Transverse colon (tissue), 4 donors: ENCODE data around the gene ZZZ3. TPM values are rescaled to one million over a fixed set of nuclear protein-coding genes. Genes with fewer than 3 reads are reported as not detected.

Source experiments
- DNase-seq: peaks from one replicate; pipeline ENCODE4 v3.0.0-alpha.2; 2019
- H3K27ac ChIP-seq, 4 donors: fragments of 200-600 bp; sonication (generic); 2 replicates each; pipeline ENCODE4 v1.5.1; 2016 to 2018; ENCODE audit warnings: inconsistent platforms in 4 of 4
- H3K27me3 ChIP-seq: fragments of 200-600 bp; sonication (generic); 2 replicates; pipeline ENCODE4 v1.5.1; 2017; ENCODE audit warnings: inconsistent platforms
- H3K36me3 ChIP-seq, 4 donors: fragments of 200-600 bp; sonication (generic); 2 replicates each; pipeline ENCODE4 v1.5.1; 2017 to 2019; ENCODE audit warnings: inconsistent platforms in 4 of 4
- H3K4me1 ChIP-seq, 4 donors: fragments of 200-600 bp; sonication (generic); 2 replicates each; pipeline ENCODE4 v1.5.1; 2017 to 2020; ENCODE audit warnings: inconsistent platforms in 4 of 4
- H3K4me3 ChIP-seq, 4 donors: fragments of 200-600 bp; sonication (generic); 1 replicate in 1 of 4; 2 replicates in 3 of 4; pipeline versions ENCODE4 v1.5.1 to v1.6.1; 2017 to 2019; ENCODE audit warnings: inconsistent platforms in 4 of 4
- H3K9me3 ChIP-seq, 2 donors: fragments of 200-600 bp; sonication (generic); 2 replicates each; pipeline ENCODE4 v1.5.1; 2017 to 2019; ENCODE audit warnings: inconsistent platforms in 2 of 2
- EP300 ChIP-seq: sonication (generic); formaldehyde crosslinking; IDR thresholded peaks from one replicate; pipeline ENCODE4 v1.6.1; 2017; ENCODE audit warnings: antibody characterized with exemption, low read depth
- POLR2A ChIP-seq: fragments of 450-650 bp; IDR thresholded peaks from one replicate; pipeline ENCODE4 v1.6.1; 2016; ENCODE audit warnings: antibody characterized with exemption, mild to moderate bottlenecking, moderate library complexity
- POLR2AphosphoS5 ChIP-seq, 3 donors: sonication (generic); formaldehyde crosslinking; IDR thresholded peaks; one replicate each; pipeline ENCODE4 v1.6.1; 2016; ENCODE audit warnings: antibody characterized with exemption in 3 of 3
- WGBS, 2 donors: methylation state at CpG; one replicate each; pipeline ENCODE4 v1.1.5; 2018; ENCODE audit warnings: low coverage in 1 of 2; 5-methylcytosine and 5-hydroxymethylcytosine counted together
- in situ Hi-C, 4 donors: fragments of 200-750 bp; cut with MboI; loops; one replicate each; pipeline versions ENCODE4 v1.15.0 to v1.15.1; 2017; ENCODE audit warnings: low sequenced_read_pairs in 3 of 4, low pct_ligation_motif_present in 1 of 4, low pct_unique_long_range_greater_than_20kb in 1 of 4
- intact Hi-C: fragments of 100-400 bp; cut with DNase I; formaldehyde crosslinking; loops from one replicate; pipeline ENCODE4 v1.15.1; 2023; ENCODE audit warnings: low total_unique reads
- total RNA-seq, 4 donors: library from RNA; depleted of rRNA; stranded (reverse); fragments of >200 nt; gene quantifications; one replicate each; pipeline ENCODE4 v1.1.0, GENCODE V29; 2016
- TF ChIP-seq, protein P1 (sequence below), 5 experiments: fragments of 200-600 bp in 3 of 5; fragments of 450-650 bp in 2 of 5; sonication (generic) in 3 of 5; IDR thresholded peaks; 1 replicate in 2 of 5; 2 replicates in 3 of 5; pipeline ENCODE4 v1.5.1; 2016 to 2017; ENCODE audit warnings: antibody characterized with exemption in 5 of 5, inconsistent platforms in 3 of 5, mild to moderate bottlenecking in 2 of 5, moderate library complexity in 1 of 5

ZZZ3 gene
- total RNA-seq, 4 donors from 2014 or later = 15.9 to 80.4 (median 47.4) TPM

- Histone ChIP-seq H3K4me3 (no peak overlapping the region), H3K36me3 (no peaks in the 10 kb centered on the region), H3K27ac (no peak overlapping the region), H3K9me3 (no peaks in the 10 kb centered on the region), H3K4me1 (peaks cover 0 to 5% (median 0%) of the 10 kb centered on the region in 4 donors), H3K27me3 (no peaks in the 10 kb centered on the region)
- 87 to 100% methylated on average over 4 of the region's 4 CpGs for WGBS, 2 donors
- no peak for DNase-seq
- TF ChIP-seq POLR2AphosphoS5 (IDR thresholded peaks at IDR 0.05) = no peak
- no peak for TF ChIP-seq EP300
- TF ChIP-seq, protein P1, sequence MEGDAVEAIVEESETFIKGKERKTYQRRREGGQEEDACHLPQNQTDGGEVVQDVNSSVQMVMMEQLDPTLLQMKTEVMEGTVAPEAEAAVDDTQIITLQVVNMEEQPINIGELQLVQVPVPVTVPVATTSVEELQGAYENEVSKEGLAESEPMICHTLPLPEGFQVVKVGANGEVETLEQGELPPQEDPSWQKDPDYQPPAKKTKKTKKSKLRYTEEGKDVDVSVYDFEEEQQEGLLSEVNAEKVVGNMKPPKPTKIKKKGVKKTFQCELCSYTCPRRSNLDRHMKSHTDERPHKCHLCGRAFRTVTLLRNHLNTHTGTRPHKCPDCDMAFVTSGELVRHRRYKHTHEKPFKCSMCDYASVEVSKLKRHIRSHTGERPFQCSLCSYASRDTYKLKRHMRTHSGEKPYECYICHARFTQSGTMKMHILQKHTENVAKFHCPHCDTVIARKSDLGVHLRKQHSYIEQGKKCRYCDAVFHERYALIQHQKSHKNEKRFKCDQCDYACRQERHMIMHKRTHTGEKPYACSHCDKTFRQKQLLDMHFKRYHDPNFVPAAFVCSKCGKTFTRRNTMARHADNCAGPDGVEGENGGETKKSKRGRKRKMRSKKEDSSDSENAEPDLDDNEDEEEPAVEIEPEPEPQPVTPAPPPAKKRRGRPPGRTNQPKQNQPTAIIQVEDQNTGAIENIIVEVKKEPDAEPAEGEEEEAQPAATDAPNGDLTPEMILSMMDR (IDR thresholded peaks at IDR 0.05) = no peak
- no peak for TF ChIP-seq POLR2A
- in situ Hi-C loops = no loop called here
- intact Hi-C loops = no loop called here
These were observed 22.4 kb downstream of the ZZZ3 start for GRCh38 chr1:77659879-77660593.

- no peak overlapping the region for H3K4me3 ChIP-seq
- 95 to 96% methylated on average over 4 to 6 of the region's 6 CpGs for WGBS, 2 donors
- H3K27me3 ChIP-seq = no peaks in the 10 kb centered on the region
- no peak overlapping the region for H3K27ac ChIP-seq
- DNase-seq = no peak
- no peaks in the 10 kb centered on the region for H3K4me1 ChIP-seq
- in situ Hi-C loops = no loop called here
- no peaks in the 10 kb centered on the region for H3K9me3 ChIP-seq
- intact Hi-C loops = no loop called here
- TF ChIP-seq EP300 = no peak
- TF ChIP-seq POLR2AphosphoS5 (IDR thresholded peaks at IDR 0.05) = no peak
- TF ChIP-seq, protein P1 (IDR thresholded peaks at IDR 0.05) = no peak
- TF ChIP-seq POLR2A = no peak
- H3K36me3 ChIP-seq = no peaks in the 10 kb centered on the region
These were observed 24.2 kb downstream of the ZZZ3 start for GRCh38 chr1:77658271-77658670.

GRCh38 chr1:77655431-77655974 lies 27.0 kb downstream of the ZZZ3 start:
- Histone ChIP-seq H3K27me3 (no peaks in the 10 kb centered on the region), H3K36me3 (peaks cover 0 to 4% (median 0%) of the 10 kb centered on the region in 4 donors), H3K4me1 (peaks cover 0 to 8% (median 2%) of the 10 kb centered on the region in 4 donors), H3K4me3 (no peak overlapping the region), H3K9me3 (no peaks in the 10 kb centered on the region), H3K27ac (no peak overlapping the region)
- TF ChIP-seq POLR2AphosphoS5 (IDR thresholded peaks at IDR 0.05) (no peak), POLR2A (no peak), EP300 (no peak)
- TF ChIP-seq, protein P1 (IDR thresholded peaks at IDR 0.05) = no peak
- WGBS, 2 donors = 47 to 63% methylated on average over 1 to 2 of the region's 2 CpGs
- intact Hi-C loops (no loop called here), in situ Hi-C loops (no loop called here)
- DNase-seq = no peak

DNA sequence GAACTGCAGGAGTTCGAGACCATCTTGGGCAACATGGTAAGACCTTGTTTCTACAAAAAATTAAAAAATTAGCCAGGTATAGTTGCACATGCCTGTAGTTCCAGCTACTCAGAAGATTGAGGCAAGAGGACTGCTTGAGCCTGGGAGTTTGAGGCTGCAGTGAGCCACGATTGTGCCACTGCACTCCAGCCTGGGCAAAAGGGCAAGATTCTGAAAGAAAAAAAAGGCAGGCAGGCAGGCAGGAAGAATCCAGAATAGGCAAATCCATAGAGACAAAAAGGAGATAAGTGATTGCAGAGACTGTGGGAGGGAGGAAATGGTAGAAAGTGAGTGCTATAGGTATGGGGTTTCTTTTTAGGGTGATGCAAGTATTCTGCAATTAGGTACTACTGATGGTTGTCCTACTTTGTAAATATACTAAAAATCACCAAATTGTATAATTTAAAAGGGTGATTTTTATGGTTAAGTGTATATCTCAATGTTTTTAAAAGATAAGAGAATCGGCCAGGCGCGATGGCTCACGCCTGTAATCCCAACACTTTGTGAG lies 29.4 kb downstream of the ZZZ3 start:
- intact Hi-C loops = no loop called here
- in situ Hi-C loops = no loop called here
- Histone ChIP-seq H3K27ac (no peak overlapping the region), H3K4me3 (no peak overlapping the region), H3K9me3 (peaks cover 9 to 12% of the 10 kb centered on the region in 2 donors), H3K27me3 (no peaks in the 10 kb centered on the region), H3K4me1 (peaks cover 0 to 8% (median 2%) of the 10 kb centered on the region in 4 donors), H3K36me3 (peaks cover 0 to 4% (median 0%) of the 10 kb centered on the region in 4 donors)
- DNase-seq = no peak
- TF ChIP-seq POLR2AphosphoS5 (IDR thresholded peaks at IDR 0.05) (no peak), EP300 (no peak), POLR2A (no peak)
- TF ChIP-seq, protein P1 (IDR thresholded peaks at IDR 0.05) = no peak
- WGBS, 2 donors = 79 to 83% methylated on average over 6 of the region's 6 CpGs
